Mesendoderm (in vitro differentiated cells): Measurements from ENCODE around the gene ZBTB4.
"Not testable (repeated sequence)": the region's sequence is repeated elsewhere in the genome, so short reads cannot be mapped to it uniquely, and the experiment has no call there.

Source experiments
- DNase-seq: peaks from one replicate; pipeline ENCODE4 v3.0.0; 2013
- H2AK5ac ChIP-seq: 2 replicates; pipeline ENCODE4 v1.6.1; 2013; ENCODE audit warnings: low read length, inconsistent platforms
- H2BK120ac ChIP-seq: 2 replicates; pipeline ENCODE4 v1.6.1; 2013; ENCODE audit warnings: low read depth, mild to moderate bottlenecking, low read length, moderate library complexity, mixed read lengths
- H2BK15ac ChIP-seq: replicated peaks from 2 replicates; pipeline ENCODE4 v1.6.1; 2013; ENCODE audit warnings: low read depth, mild to moderate bottlenecking, moderate library complexity
- H2BK5ac ChIP-seq: 2 replicates; pipeline ENCODE4 v1.6.1; 2013; ENCODE audit warnings: low read length, inconsistent platforms
- H3K18ac ChIP-seq: 2 replicates; pipeline ENCODE4 v1.6.1; 2013; ENCODE audit warnings: mild to moderate bottlenecking, low read length, mixed read lengths
- H3K23ac ChIP-seq: one replicate; pipeline ENCODE4 v1.6.1; 2013; ENCODE audit warnings: low read length
- H3K27ac ChIP-seq: 2 replicates; pipeline ENCODE4 v1.5.1; 2013; ENCODE audit warnings: low read depth, mild to moderate bottlenecking, inconsistent platforms, low read length, moderate library complexity
- H3K27me3 ChIP-seq: 2 replicates; pipeline ENCODE4 v1.6.1; 2013; ENCODE audit warnings: low read length, control low read depth, mild to moderate bottlenecking, inconsistent platforms; ENCODE audit not compliant: insufficient read depth, poor library complexity
- H3K36me3 ChIP-seq: 2 replicates; pipeline ENCODE4 v1.6.1; 2013; ENCODE audit warnings: low read length, inconsistent platforms; ENCODE audit not compliant: control insufficient read depth, insufficient read depth
- H3K4ac ChIP-seq: one replicate; pipeline ENCODE4 v1.6.1; 2013; ENCODE audit warnings: low read depth, mild to moderate bottlenecking, low read length, moderate library complexity
- H3K4me1 ChIP-seq: 2 replicates; pipeline ENCODE4 v1.6.1; 2013; ENCODE audit warnings: low read depth, low read length, inconsistent platforms; ENCODE audit not compliant: control insufficient read depth
- H3K4me2 ChIP-seq: 2 replicates; pipeline ENCODE4 v1.6.1; 2013; ENCODE audit warnings: low read length
- H3K4me3 ChIP-seq: 2 replicates; pipeline ENCODE4 v1.5.1; 2013; ENCODE audit warnings: mild to moderate bottlenecking, low read length
- H3K56ac ChIP-seq: one replicate; pipeline ENCODE4 v1.6.1; 2013; ENCODE audit warnings: low read length
- H3K79me1 ChIP-seq: 2 replicates; pipeline ENCODE4 v1.6.1; 2013; ENCODE audit warnings: low read length, inconsistent platforms
- H3K79me2 ChIP-seq: 2 replicates; pipeline ENCODE4 v1.6.1; 2013; ENCODE audit warnings: mild to moderate bottlenecking, low read length; ENCODE audit not compliant: control insufficient read depth, insufficient read depth
- H3K9ac ChIP-seq: 2 replicates; pipeline ENCODE4 v1.6.1; 2013; ENCODE audit warnings: low read length, inconsistent platforms
- H4K5ac ChIP-seq: one replicate; pipeline ENCODE4 v1.6.1; 2013; ENCODE audit warnings: low read length
- H4K8ac ChIP-seq: one replicate; pipeline ENCODE4 v1.6.1; 2013; ENCODE audit warnings: low read depth, mild to moderate bottlenecking, control low read depth, low read length, moderate library complexity
- WGBS: extraction: QIAGEN DNeasy Blood & Tissue Kit; methylation state at CpG from one replicate; pipeline ENCODE4 v1.1.7; 2013; ENCODE audit warnings: low lambda C conversion rate, missing lambda C conversion rate; ENCODE audit not compliant: insufficient coverage; ENCODE audit errors: extremely low coverage; 5-methylcytosine and 5-hydroxymethylcytosine counted together

ZBTB4 gene

GRCh38 chr17:7486181-7486580, 6.8 kb upstream of the ZBTB4 start:
- no CpG with 5 or more reads among the region's 3 CpGs for WGBS
- no peaks in the 10 kb centered on the region for H3K27me3 ChIP-seq
- no peak overlapping the region for H2BK15ac ChIP-seq
- peak overlapping the region; percentile 50 for H3K9ac ChIP-seq
- H4K5ac ChIP-seq: no peak overlapping the region
- no peak for DNase-seq
- peaks cover 9% of the 10 kb centered on the region for H3K79me1 ChIP-seq
- no peak overlapping the region for H4K8ac ChIP-seq
- no peak overlapping the region for H3K18ac ChIP-seq
- H3K4me2 ChIP-seq: peak overlapping the region; percentile 54
- no peak overlapping the region for H3K4ac ChIP-seq
- no peak overlapping the region for H3K27ac ChIP-seq
- H2BK120ac ChIP-seq: no peak overlapping the region
- H3K4me1 ChIP-seq: peaks cover 2% of the 10 kb centered on the region
- no peak overlapping the region for H2BK5ac ChIP-seq
- H3K56ac ChIP-seq: peak overlapping the region; percentile 44
- no peak overlapping the region for H3K4me3 ChIP-seq
- peaks cover 56% of the 10 kb centered on the region for H3K79me2 ChIP-seq
- peaks cover 1% of the 10 kb centered on the region for H3K36me3 ChIP-seq
- H2AK5ac ChIP-seq: no peak overlapping the region
- H3K23ac ChIP-seq: no peak overlapping the region

DNA sequence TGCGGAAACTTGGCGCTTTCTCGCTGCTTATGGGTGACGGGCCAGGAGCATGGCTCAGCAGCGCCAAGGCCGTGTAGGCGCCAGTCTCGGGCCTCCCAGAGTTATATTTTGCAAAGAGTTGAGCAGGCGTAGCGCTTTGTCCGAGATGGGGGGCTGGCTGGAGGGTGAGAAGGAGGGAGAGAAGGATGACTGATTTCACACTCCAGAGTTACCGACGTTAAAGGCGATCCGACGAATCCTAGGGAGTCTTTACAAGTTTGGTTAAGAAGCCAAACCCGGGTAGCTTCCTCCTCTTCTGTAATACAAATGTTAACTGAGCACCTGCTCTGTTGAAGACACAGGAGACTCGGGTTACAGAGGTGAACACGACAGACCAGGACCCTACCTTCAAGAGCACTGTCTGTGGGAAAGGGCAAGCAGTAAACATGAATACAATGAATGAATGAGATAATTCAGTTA, 5.5 kb upstream of the ZBTB4 start:
- H3K56ac ChIP-seq: peak overlapping the region; percentile 92
- H3K4me1 ChIP-seq: peaks cover 2% of the 10 kb centered on the region
- DNase-seq: peak; percentile 70
- H3K4me3 ChIP-seq: peak overlapping the region; percentile 96
- peak overlapping the region; percentile 54 for H2BK5ac ChIP-seq
- peak overlapping the region; percentile 53 for H3K4me2 ChIP-seq
- H2BK15ac ChIP-seq: no peak overlapping the region
- peak overlapping the region; percentile 85 for H2AK5ac ChIP-seq
- no peak overlapping the region for H4K8ac ChIP-seq
- H3K36me3 ChIP-seq: no peaks in the 10 kb centered on the region
- peaks cover 44% of the 10 kb centered on the region for H3K79me2 ChIP-seq
- no peaks in the 10 kb centered on the region for H3K27me3 ChIP-seq
- H3K23ac ChIP-seq: no peak overlapping the region
- H3K18ac ChIP-seq: peak overlapping the region; percentile 29
- H4K5ac ChIP-seq: no peak overlapping the region
- H3K27ac ChIP-seq: peak overlapping the region; percentile 65
- no peak overlapping the region for H2BK120ac ChIP-seq
- peak overlapping the region; percentile 91 for H3K9ac ChIP-seq
- H3K79me1 ChIP-seq: peaks cover 5% of the 10 kb centered on the region
- no peak overlapping the region for H3K4ac ChIP-seq
- WGBS: no CpG with 5 or more reads among the region's 19 CpGs

GRCh38 chr17:7484067-7484918, 4.9 kb upstream of the ZBTB4 start, which contains the start of gene POLR2A:
TSS of gene POLR2A (plus strand) at chr17:7484366.
- Histone ChIP-seq H3K56ac (peak within 1 kb of the TSS; percentile 97), H3K4me1 (peaks cover 2% of the 10 kb centered on the region)
- peak; percentile 98 for DNase-seq

DNA sequence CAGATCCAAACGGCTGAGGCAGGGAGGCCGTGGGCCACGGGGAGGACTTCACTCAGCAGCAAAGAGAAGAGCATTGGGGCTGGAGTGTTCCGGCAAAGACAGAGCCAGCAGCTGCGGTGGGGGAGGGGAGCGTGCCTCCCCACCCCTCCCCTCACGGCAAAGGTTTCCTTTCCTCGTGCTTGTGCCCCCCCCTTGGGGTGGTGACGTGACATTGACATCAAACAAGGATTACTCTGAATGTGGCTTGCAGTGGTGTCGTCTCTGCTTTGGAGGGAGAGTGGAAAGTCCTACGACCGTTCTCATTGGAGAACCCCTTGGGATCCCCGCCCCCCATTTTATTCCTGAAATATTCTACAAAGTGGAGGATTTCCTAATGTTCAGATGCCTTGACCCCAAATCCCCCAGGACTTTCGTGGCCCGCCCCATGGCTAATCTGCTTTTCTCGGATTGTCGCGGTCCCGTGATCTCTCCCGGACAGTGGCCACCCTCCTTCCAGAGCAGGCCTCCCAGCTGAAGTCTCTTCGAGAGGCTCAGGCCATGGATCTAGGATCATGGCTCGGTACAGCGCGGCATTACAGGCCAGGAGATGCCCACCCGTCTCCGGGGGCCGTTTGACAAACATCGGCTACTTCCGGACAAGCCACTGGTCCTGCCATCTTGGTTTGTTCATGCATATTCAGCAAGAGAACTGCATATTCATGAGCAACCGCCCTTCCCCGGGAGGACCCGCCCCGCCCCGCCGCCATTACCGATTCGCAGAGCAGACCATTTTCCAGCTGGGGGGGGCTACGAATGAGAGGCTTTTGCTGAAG, 4.0 kb upstream of the ZBTB4 start:
- H4K8ac ChIP-seq: peak overlapping the region; percentile 87
- peak; percentile 97 for DNase-seq
- H3K27me3 ChIP-seq: no peaks in the 10 kb centered on the region
- H2BK120ac ChIP-seq: peak overlapping the region; percentile 86
- H4K5ac ChIP-seq: peak overlapping the region; percentile 26
- no peak overlapping the region for H2AK5ac ChIP-seq
- H3K4ac ChIP-seq: peak overlapping the region; percentile 99
- peak overlapping the region; percentile 58 for H3K4me3 ChIP-seq
- peaks cover 4% of the 10 kb centered on the region for H3K4me1 ChIP-seq
- H3K23ac ChIP-seq: peak overlapping the region; percentile 75
- H3K27ac ChIP-seq: peak overlapping the region; percentile 97
- H3K36me3 ChIP-seq: no peaks in the 10 kb centered on the region
- peak overlapping the region; percentile 95 for H3K18ac ChIP-seq
- H3K9ac ChIP-seq: peak overlapping the region; percentile 94
- H3K4me2 ChIP-seq: peak overlapping the region; percentile 90
- H2BK5ac ChIP-seq: peak overlapping the region; percentile 93
- H2BK15ac ChIP-seq: peak overlapping the region; percentile 85
- no CpG with 5 or more reads among the region's 38 CpGs for WGBS
- H3K79me1 ChIP-seq: peaks cover 7% of the 10 kb centered on the region
- H3K56ac ChIP-seq: peak overlapping the region; percentile 97
- H3K79me2 ChIP-seq: peaks cover 34% of the 10 kb centered on the region

More at GRCh38 chr17:7484067-7484918, 4.9 kb upstream of the ZBTB4 start, which contains the start of gene POLR2A:
- Histone ChIP-seq H3K4me3 (peak within 1 kb of the TSS; percentile 96), H3K18ac (peak within 1 kb of the TSS; percentile 95), H3K36me3 (no peaks in the 10 kb centered on the region), H3K27ac (peak within 1 kb of the TSS; percentile 97), H2AK5ac (peak within 1 kb of the TSS; percentile 85), H3K27me3 (no peaks in the 10 kb centered on the region), H2BK5ac (peak within 1 kb of the TSS; percentile 93), H2BK15ac (peak within 1 kb of the TSS; percentile 85), H3K23ac (peak within 1 kb of the TSS; percentile 75), H3K79me1 (peaks cover 5% of the 10 kb centered on the region), H3K9ac (peak within 1 kb of the TSS; percentile 94), H3K4ac (peak within 1 kb of the TSS; percentile 99), H3K79me2 (peaks cover 38% of the 10 kb centered on the region), H4K8ac (peak within 1 kb of the TSS; percentile 87), H3K4me2 (peak within 1 kb of the TSS; percentile 90), H4K5ac (peak within 1 kb of the TSS; percentile 26), H2BK120ac (peak within 1 kb of the TSS; percentile 86)
- WGBS: no CpG with 5 or more reads among the region's 64 CpGs

DNA sequence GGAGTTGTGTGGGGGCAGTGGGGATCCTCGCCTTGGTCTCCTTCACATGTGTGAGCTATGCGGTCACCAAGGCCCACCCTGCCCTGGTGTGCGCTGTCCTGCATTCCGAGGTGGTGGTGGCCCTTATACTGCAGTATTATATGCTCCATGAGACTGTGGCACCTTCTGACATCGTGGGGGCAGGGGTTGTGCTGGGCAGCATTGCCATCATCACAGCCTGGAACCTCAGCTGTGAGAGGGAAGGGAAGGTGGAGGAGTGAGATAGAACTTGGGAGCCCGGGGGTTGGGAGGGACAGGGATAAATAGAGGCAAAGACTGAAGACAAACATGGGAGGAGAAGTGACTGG, 3.3 kb upstream of the ZBTB4 start:
- not testable (repeated sequence) for H3K18ac ChIP-seq, DNase-seq, H2BK15ac ChIP-seq, H3K4me1 ChIP-seq, H2AK5ac ChIP-seq, H3K4me2 ChIP-seq, H4K8ac ChIP-seq, H2BK120ac ChIP-seq, H3K4ac ChIP-seq, H3K4me3 ChIP-seq, H3K36me3 ChIP-seq, H4K5ac ChIP-seq, H3K27ac ChIP-seq, H3K23ac ChIP-seq, H2BK5ac ChIP-seq, H3K27me3 ChIP-seq
- WGBS: no CpG with 5 or more reads among the region's 6 CpGs
- peak overlapping the region; percentile 97 for H3K56ac ChIP-seq
- H3K79me2 ChIP-seq: peaks cover 33% of the 10 kb centered on the region
- H3K9ac ChIP-seq: peak overlapping the region; percentile 94
- peaks cover 13% of the 10 kb centered on the region for H3K79me1 ChIP-seq
